Natural killer cell (primary cell): ENCODE results near the gene UBE2L3. TPM values are rescaled to one million over a fixed set of nuclear protein-coding genes. Genes with fewer than 3 reads are reported as not detected.
A peak's percentile ranks its signal among the peaks of the same experiment; 100 is the strongest.

Experiments used
- ATAC-seq, 3 donors: fragments of 150-1000 bp in 2 of 3; fragments of 200-7000 bp in 1 of 3; cut with Tn5 transposase; 1 replicate in 1 of 3; 2 replicates in 2 of 3; pipeline ENCODE4 v1.10.0; 2021; ENCODE audit warnings: mild to moderate bottlenecking in 2 of 3, moderate library complexity in 2 of 3
- DNase-seq, 2 donors: peaks; one replicate each; pipeline versions ENCODE4 v3.0.0 to v3.0.0-alpha.2; 2013 to 2021; ENCODE audit warnings: mixed read lengths in 1 of 2
- H3K27ac ChIP-seq: one replicate; pipeline ENCODE4 v1.5.1; 2013; ENCODE audit warnings: mild to moderate bottlenecking, low read length
- H3K27me3 ChIP-seq: one replicate; pipeline ENCODE4 v1.6.1; 2013; ENCODE audit warnings: low read length; ENCODE audit not compliant: control insufficient read depth, insufficient read depth
- H3K36me3 ChIP-seq: one replicate; pipeline ENCODE4 v1.6.1; 2013; ENCODE audit warnings: low read length; ENCODE audit not compliant: control insufficient read depth, insufficient read depth
- H3K4me1 ChIP-seq: one replicate; pipeline ENCODE4 v1.6.1; 2013; ENCODE audit warnings: low read length; ENCODE audit not compliant: control insufficient read depth, insufficient read depth
- H3K4me3 ChIP-seq: one replicate; pipeline ENCODE4 v1.5.1; 2013; ENCODE audit warnings: low read length
- H3K9me3 ChIP-seq: one replicate; pipeline ENCODE4 v1.6.1; 2013; ENCODE audit warnings: low read length; ENCODE audit not compliant: control insufficient read depth, insufficient read depth
- H3K27ac Mint-ChIP-seq, 2 donors: one replicate each; pipeline ENCODE4 v1.8.0; 2022; ENCODE audit warnings: mild to moderate bottlenecking in 2 of 2, mixed read lengths in 2 of 2, moderate library complexity in 1 of 2
- H3K27me3 Mint-ChIP-seq, 2 donors: one replicate each; pipeline ENCODE4 v1.8.0; 2022; ENCODE audit warnings: low read depth in 2 of 2, mixed read lengths in 2 of 2
- H3K36me3 Mint-ChIP-seq: one replicate; pipeline ENCODE4 v1.8.0; 2022; ENCODE audit warnings: mixed read lengths
- H3K4me1 Mint-ChIP-seq, 2 donors: one replicate each; pipeline ENCODE4 v1.8.0; 2022; ENCODE audit warnings: mixed read lengths in 2 of 2
- H3K4me3 Mint-ChIP-seq: one replicate; pipeline ENCODE4 v1.8.0; 2022; ENCODE audit warnings: mild to moderate bottlenecking, moderate library complexity, mixed read lengths
- H3K9me3 Mint-ChIP-seq, 2 donors: one replicate each; pipeline ENCODE4 v1.8.0; 2022; ENCODE audit warnings: mixed read lengths in 2 of 2
- CTCF ChIP-seq: fragments of 200-600 bp; IDR thresholded peaks from one replicate; pipeline ENCODE4 v1.8.0; 2022; ENCODE audit warnings: antibody characterized with exemption
- WGBS: methylation state at CpG from one replicate; pipeline ENCODE4 v1.1.7; 2013; ENCODE audit warnings: missing lambda C conversion rate; ENCODE audit not compliant: insufficient coverage; 5-methylcytosine and 5-hydroxymethylcytosine counted together
- intact Hi-C: fragments of 100-400 bp; cut with micrococcal nuclease; formaldehyde crosslinking; loops from one replicate; pipeline ENCODE4 v1.14.2; 2022
- total RNA-seq, 4 donors: library from RNA; stranded (reverse); fragments of 120-200 nt in 1 of 4; gene quantifications; one replicate each; pipeline versions ENCODE4 v1.2.3 to v1.2.4, GENCODE V29; 2013 to 2022

UBE2L3 gene
- total RNA-seq, 3 donors from 2014 or later (not counting 1 experiment from before 2014, with no cell fraction given), result 30.7 to 39.8 (median 39.7) TPM

DNA sequence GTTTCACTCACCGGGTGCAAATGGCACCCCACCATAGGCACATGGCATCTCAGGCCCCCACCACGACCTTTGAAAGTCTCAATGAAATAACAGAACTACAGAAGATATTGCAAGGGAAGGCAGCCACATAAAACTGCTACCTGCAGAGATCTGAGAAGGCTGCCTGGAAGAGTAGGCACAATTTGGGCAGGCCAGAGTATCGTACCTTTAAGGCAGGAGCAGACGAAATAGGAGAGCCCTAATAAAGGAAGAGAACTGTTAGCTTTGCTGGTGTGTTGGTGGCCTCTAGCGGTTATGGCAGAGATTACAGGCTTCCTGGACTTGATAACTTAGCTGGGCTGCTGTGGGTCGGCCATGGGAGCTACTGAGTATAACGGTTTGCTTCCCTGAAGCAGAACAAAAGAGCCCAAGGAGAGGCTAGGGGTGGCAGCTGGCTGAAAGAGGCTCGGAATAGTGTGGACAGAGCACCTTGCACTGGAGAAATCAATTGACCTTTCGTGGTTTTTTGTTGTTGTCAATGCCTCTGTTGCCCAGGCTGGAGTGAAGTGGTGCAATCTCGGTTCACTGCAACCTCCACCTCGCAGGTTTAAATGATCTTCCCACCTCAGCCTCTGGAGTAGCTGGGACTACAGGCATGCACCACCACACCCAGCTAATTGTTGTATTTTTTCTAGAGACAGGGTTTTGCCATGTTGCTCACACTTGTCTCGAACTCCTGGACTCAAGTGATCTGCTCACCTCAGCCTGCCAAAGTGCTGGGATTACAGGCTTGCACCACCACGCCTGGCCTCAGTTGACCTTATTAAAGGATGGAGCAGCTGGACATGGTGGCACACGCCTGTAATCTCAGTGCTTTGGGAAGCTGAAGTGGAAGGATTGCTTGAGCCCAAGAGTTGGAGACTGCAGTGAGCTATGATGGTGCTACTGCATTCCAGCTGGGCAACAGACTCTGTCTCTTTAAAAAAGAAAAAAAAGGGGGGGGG is 79.4 kb downstream of the UBE2L3 start:
- TF ChIP-seq CTCF, result peak; percentile 85
- ATAC-seq (peak; percentile 32 to 56 (median 40)), DNase-seq (peak; percentile 70 to 91)
- H3K4me1 Mint-ChIP-seq, result peaks cover 36 to 42% of the 10 kb centered on the region in 2 donors
- Histone ChIP-seq H3K9me3 (no peaks in the 10 kb centered on the region), H3K27ac (no peak overlapping the region), H3K4me3 (no peak overlapping the region), H3K4me1 (peaks cover 38% of the 10 kb centered on the region), H3K27me3 (no peaks in the 10 kb centered on the region), H3K36me3 (peaks cover 16% of the 10 kb centered on the region)
- intact Hi-C loops, result no loop called here
- no peaks in the 10 kb centered on the region for H3K9me3 Mint-ChIP-seq
- H3K4me3 Mint-ChIP-seq, result peak overlapping the region; percentile 40
- H3K36me3 Mint-ChIP-seq, result no peaks in the 10 kb centered on the region
- WGBS, result 56% methylated on average over 14 of the region's 14 CpGs
- H3K27me3 Mint-ChIP-seq, result no peaks in the 10 kb centered on the region
- peak overlapping the region in 1 of 2 donors; percentile 20 for H3K27ac Mint-ChIP-seq

- peak overlapping the region; percentile 10 for H3K4me3 Mint-ChIP-seq
- H3K4me3 ChIP-seq, result no peak overlapping the region
- H3K4me1 ChIP-seq, result peaks cover 35% of the 10 kb centered on the region
- H3K4me1 Mint-ChIP-seq, result peaks cover 24 to 25% of the 10 kb centered on the region in 2 donors
- ATAC-seq, result no peak
- H3K27ac Mint-ChIP-seq, result no peak overlapping the region
- H3K27me3 Mint-ChIP-seq, result no peaks in the 10 kb centered on the region
- H3K27me3 ChIP-seq, result no peaks in the 10 kb centered on the region
- intact Hi-C loops, result no loop called here
- 91% methylated on average over 7 of the region's 7 CpGs for WGBS
- no peaks in the 10 kb centered on the region for H3K36me3 Mint-ChIP-seq
- H3K36me3 ChIP-seq, result peaks cover 9% of the 10 kb centered on the region
- no peaks in the 10 kb centered on the region for H3K9me3 Mint-ChIP-seq
- H3K27ac ChIP-seq, result no peak overlapping the region
- DNase-seq, result no peak
- TF ChIP-seq CTCF, result no peak
- no peaks in the 10 kb centered on the region for H3K9me3 ChIP-seq
Observed at GRCh38 chr22:21650280-21650679, 82.8 kb downstream of the UBE2L3 start.

DNA sequence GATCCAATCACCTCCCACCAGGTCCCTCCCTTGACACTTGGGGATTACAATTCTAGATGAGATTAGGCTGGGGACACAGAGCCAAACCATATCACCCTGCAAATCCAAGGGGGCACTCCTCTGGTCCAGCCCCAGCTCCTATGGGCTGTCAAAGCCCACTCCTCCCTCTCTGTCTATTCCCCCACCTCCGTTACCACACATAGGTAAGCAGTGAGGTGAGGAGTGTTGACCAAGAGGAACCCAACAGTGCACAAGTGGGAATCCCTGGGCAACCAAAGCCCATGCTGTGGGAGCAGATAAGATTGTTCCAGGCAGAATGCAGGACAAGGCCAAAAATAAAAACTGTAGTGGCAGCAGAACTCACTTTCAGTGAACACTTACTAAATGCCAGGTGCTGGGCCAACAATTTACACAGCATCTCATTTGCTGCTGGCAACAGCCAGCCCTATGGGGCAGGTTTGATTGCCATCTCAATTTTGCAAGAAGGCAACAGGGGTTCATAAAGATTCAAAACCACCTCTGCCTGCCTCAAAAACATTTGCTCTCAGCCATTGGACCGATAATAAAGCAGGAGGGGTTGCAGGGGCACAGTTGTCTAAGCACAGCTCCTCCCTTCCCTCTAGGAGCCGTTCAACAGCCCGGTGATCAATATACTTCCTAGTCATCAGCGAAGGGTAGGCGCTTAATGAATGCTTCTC is 83.5 kb downstream of the UBE2L3 start:
- Mint-ChIP-seq H3K4me1 (peaks cover 24 to 26% of the 10 kb centered on the region in 2 donors), H3K9me3 (no peaks in the 10 kb centered on the region), H3K27me3 (no peaks in the 10 kb centered on the region), H3K4me3 (peak overlapping the region; percentile 89), H3K27ac (peak overlapping the region in 1 of 2 donors; percentile 87), H3K36me3 (no peaks in the 10 kb centered on the region)
- Histone ChIP-seq H3K4me1 (peaks cover 35% of the 10 kb centered on the region), H3K4me3 (peak overlapping the region; percentile 33), H3K27me3 (no peaks in the 10 kb centered on the region), H3K27ac (no peak overlapping the region), H3K36me3 (peaks cover 5% of the 10 kb centered on the region), H3K9me3 (no peaks in the 10 kb centered on the region)
- ATAC-seq (no peak), DNase-seq (no peak)
- TF ChIP-seq CTCF, result no peak
- intact Hi-C loops, result no loop called here
- WGBS, result under 1% methylated on average over 5 of the region's 6 CpGs
